Measurements from ENCODE around the gene PTGR2.

The PTGR2 gene

GRCh38 chr14:73851567-73852382 lies at the start of gene PTGR2:
TSS of gene PTGR2 (plus strand) at chr14:73851831. CDS start at chr14:73858863, 7,032 bp downstream.
- no peak for TF ChIP-seq CTCF (IDR thresholded peaks at IDR 0.05; ENCODE audit: borderline replicate concordance, control extremely low read depth, extremely low read depth, insufficient read depth, missing control alignments)
- in situ Hi-C loops (cut with MboI; ENCODE audit: low sequenced_read_pairs, unreplicated experiment) = no loop called here
- peak; percentile 97 for DNase-seq (ENCODE audit: low spot score)

DNA sequence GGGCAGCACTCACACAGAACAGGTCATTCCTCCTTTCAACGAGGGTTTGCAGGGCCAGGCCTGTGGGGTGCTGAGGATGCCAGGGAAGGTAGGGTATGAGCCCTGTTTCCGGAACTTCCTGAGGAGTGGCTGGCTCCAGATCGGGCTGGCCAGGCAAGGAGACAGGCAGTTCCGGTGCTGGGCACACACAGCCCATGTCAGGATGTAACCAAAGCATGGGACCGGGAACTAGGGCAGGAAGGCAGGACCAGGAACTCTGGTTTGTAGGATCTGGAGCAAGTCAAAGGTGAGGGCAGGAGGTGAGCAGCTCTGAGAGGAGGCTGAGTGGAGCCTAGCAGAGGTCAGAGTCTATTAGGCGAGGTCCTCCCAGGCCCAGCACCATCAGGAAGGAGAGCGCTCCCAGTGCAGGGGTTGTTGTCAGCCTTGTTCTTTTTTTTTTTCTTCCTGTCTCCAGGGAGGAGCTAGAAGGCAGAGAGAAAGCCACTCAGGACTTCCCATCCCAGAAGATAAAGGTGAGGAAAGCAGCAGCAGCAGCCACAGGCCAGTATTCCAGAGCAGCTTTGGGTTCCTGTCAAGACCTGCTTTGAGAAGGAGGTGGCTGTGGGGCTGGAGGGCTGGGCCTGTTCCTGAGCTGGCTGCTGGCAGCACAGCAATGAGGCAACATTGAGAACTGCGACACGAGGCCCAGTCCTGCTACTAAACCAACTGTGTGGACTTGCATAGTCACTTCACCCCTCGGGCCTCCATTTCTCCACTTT lies 49.0 kb upstream of the PTGR2 start:
- in situ Hi-C loops (cut with MboI; ENCODE audit: low sequenced_read_pairs, unreplicated experiment) = no loop called here
- no peak for DNase-seq (ENCODE audit: low spot score)
- TF ChIP-seq CTCF (IDR thresholded peaks at IDR 0.05; ENCODE audit: borderline replicate concordance, control extremely low read depth, extremely low read depth, insufficient read depth, missing control alignments) = no peak

DNA sequence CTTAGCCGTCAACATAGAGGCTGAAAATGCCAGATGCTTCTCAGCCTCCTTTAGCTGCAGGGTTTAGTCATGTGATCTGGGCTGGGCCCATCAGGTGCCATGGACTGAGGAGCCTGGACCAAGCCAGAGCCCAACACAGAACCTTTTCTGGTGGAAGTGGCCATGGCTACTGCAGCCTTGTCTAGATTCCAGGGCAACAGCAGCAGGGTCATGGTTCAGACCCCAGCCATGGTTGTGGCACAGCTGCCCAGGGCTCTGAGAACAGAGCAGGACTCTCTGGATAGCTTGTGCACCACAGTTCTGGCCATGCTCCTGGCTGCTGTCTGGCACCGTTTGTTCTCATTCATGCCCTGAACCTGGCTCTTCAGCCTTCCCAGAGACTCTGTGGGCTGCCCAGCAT lies 47.0 kb upstream of the PTGR2 start:
- in situ Hi-C loops (cut with MboI; ENCODE audit: low sequenced_read_pairs, unreplicated experiment) = no loop called here

GRCh38 chr14:73807457-73807856 lies 44.2 kb upstream of the PTGR2 start:
- no peak for DNase-seq (ENCODE audit: low spot score)
- in situ Hi-C loops (cut with MboI; ENCODE audit: low sequenced_read_pairs, unreplicated experiment) = no loop called here
- TF ChIP-seq CTCF (IDR thresholded peaks at IDR 0.05; ENCODE audit: borderline replicate concordance, control extremely low read depth, extremely low read depth, insufficient read depth, missing control alignments) = no peak

More for the DNA sequence above, 47.0 kb upstream of the PTGR2 start:
- no peak for DNase-seq (ENCODE audit: low spot score)
- no peak for TF ChIP-seq CTCF (IDR thresholded peaks at IDR 0.05; ENCODE audit: borderline replicate concordance, control extremely low read depth, extremely low read depth, insufficient read depth, missing control alignments)

DNA sequence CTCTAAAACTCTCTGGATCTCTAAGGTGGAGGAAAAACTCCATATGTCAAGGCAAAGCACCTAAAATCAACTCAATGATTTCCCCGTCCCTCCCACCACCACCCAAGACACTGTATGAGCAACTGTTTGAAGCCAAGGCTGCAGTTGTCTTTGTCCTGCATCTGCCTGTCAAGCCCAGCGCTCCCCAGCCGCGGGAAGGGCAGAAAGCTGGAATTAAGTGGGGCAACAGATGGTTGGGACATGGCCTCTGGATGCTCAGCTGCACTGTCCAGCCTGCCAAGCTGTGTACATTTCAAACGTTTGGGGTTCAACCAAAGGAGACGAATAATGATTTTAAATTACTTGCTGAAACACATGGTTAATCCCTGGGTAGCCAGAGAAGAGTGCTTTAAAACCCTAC lies 42.2 kb upstream of the PTGR2 start:
- TF ChIP-seq CTCF (IDR thresholded peaks at IDR 0.05; ENCODE audit: borderline replicate concordance, control extremely low read depth, extremely low read depth, insufficient read depth, missing control alignments) = no peak
- in situ Hi-C loops (cut with MboI; ENCODE audit: low sequenced_read_pairs, unreplicated experiment) = no loop called here
- no peak for DNase-seq (ENCODE audit: low spot score)

- no peak for TF ChIP-seq CTCF (IDR thresholded peaks at IDR 0.05; ENCODE audit: borderline replicate concordance, control extremely low read depth, extremely low read depth, insufficient read depth, missing control alignments)
- no peak for DNase-seq (ENCODE audit: low spot score)
- in situ Hi-C loops (cut with MboI; ENCODE audit: low sequenced_read_pairs, unreplicated experiment) = no loop called here
Observed at GRCh38 chr14:73810478-73811163, 41.0 kb upstream of the PTGR2 start.

Measured in GM13976 (cell line).